GM21447 (cell line): ENCODE measurements around the gene MAP3K5.
A peak's percentile ranks its signal among the peaks of the same experiment; 100 is the strongest.
"Not testable (repeated sequence)": the region's sequence is repeated elsewhere in the genome, so short reads cannot be mapped to it uniquely, and the experiment has no call there.

ENCODE experiments used
- ATAC-seq: cut with Tn5 transposase; IDR thresholded peaks from one replicate; pipeline ENCODE4 v1.9.1; 2021; ENCODE audit not compliant: unreplicated experiment

The MAP3K5 gene

GRCh38 chr6:136590846-136591245, 201.4 kb downstream of the MAP3K5 start:
- not testable (repeated sequence) for ATAC-seq

- ATAC-seq = no peak
Observed at GRCh38 chr6:136587527-136587926, 204.8 kb downstream of the MAP3K5 start.

GRCh38 chr6:136586295-136586694, 206.0 kb downstream of the MAP3K5 start:
- ATAC-seq = no peak

- not testable (repeated sequence) for ATAC-seq
Observed at GRCh38 chr6:136585523-136585922, 206.8 kb downstream of the MAP3K5 start.

- not testable (repeated sequence) for ATAC-seq
Observed at GRCh38 chr6:136584290-136584689, 208.0 kb downstream of the MAP3K5 start.

GRCh38 chr6:136582711-136583471, 209.4 kb downstream of the MAP3K5 start:
- no peak for ATAC-seq

GRCh38 chr6:136579800-136580199, 212.5 kb downstream of the MAP3K5 start:
- no peak for ATAC-seq

- no peak for ATAC-seq
Observed at GRCh38 chr6:136576821-136577220, 215.5 kb downstream of the MAP3K5 start.

GRCh38 chr6:136571496-136571895, 220.8 kb downstream of the MAP3K5 start:
- ATAC-seq = no peak

GRCh38 chr6:136571065-136571464, 221.2 kb downstream of the MAP3K5 start:
- no peak for ATAC-seq

- no peak for ATAC-seq
Observed at GRCh38 chr6:136568129-136568528, 224.1 kb downstream of the MAP3K5 start.

GRCh38 chr6:136567688-136568087, 224.6 kb downstream of the MAP3K5 start:
- no peak for ATAC-seq

- no peak for ATAC-seq
Observed at GRCh38 chr6:136566851-136567250, 225.4 kb downstream of the MAP3K5 start.

- ATAC-seq = no peak
Observed at GRCh38 chr6:136566007-136566487, 226.2 kb downstream of the MAP3K5 start.

- ATAC-seq = no peak
Observed at GRCh38 chr6:136564180-136564579, 228.1 kb downstream of the MAP3K5 start.

GRCh38 chr6:136563386-136564152, 228.7 kb downstream of the MAP3K5 start:
- no peak for ATAC-seq

- no peak for ATAC-seq
Observed at GRCh38 chr6:136562211-136562610, 230.1 kb downstream of the MAP3K5 start.

GRCh38 chr6:136553166-136553787, 239.0 kb downstream of the MAP3K5 start:
- no peak for ATAC-seq

GRCh38 chr6:136552054-136552453, 240.2 kb downstream of the MAP3K5 start:
- ATAC-seq = no peak

GRCh38 chr6:136551103-136551502, 241.2 kb downstream of the MAP3K5 start:
- ATAC-seq = no peak

- peak; percentile 74 for ATAC-seq
Observed at GRCh38 chr6:136550330-136551071, 241.8 kb downstream of the MAP3K5 start, which contains the start of gene MAP7. TSS of gene MAP7 (minus strand) at chr6:136550422. CDS start at chr6:136550408, 14 bp downstream.
